Stomach (tissue), 9 donors: Measurements from ENCODE around the gene ACACB. TPM values are rescaled to one million over a fixed set of nuclear protein-coding genes. Genes with fewer than 3 reads are reported as not detected.

Experiments
- DNase-seq, 2 donors: peaks; one replicate each; pipeline versions ENCODE4 v3.0.0 to v3.0.0-alpha.2; 2013 to 2019
- H3K27ac ChIP-seq, 5 donors: fragments of 200-600 bp in 4 of 5; sonication (generic) in 4 of 5; one replicate each; pipeline ENCODE4 v1.5.1; 2013 to 2019; ENCODE audit warnings: mild to moderate bottlenecking in 1 of 5, moderate library complexity in 1 of 5
- H3K27me3 ChIP-seq, 3 donors: fragments of 200-600 bp; sonication (generic); one replicate each; pipeline ENCODE4 v1.5.1; 2017 to 2019; ENCODE audit warnings: mixed run types in 1 of 3
- H3K36me3 ChIP-seq, 4 donors: fragments of 200-600 bp; sonication (generic); 1 replicate in 3 of 4; 2 replicates in 1 of 4; pipeline ENCODE4 v1.5.1; 2016 to 2019
- H3K4me1 ChIP-seq, 4 donors: fragments of 200-600 bp; sonication (generic); one replicate each; pipeline ENCODE4 v1.5.1; 2016 to 2019
- H3K4me3 ChIP-seq, 4 donors: fragments of 200-600 bp; sonication (generic) in 3 of 4; one replicate each; pipeline ENCODE4 v1.5.1; 2016 to 2019; ENCODE audit warnings: mild to moderate bottlenecking in 1 of 4
- H3K9me3 ChIP-seq, 4 donors: fragments of 200-600 bp; sonication (generic); one replicate each; pipeline ENCODE4 v1.5.1; 2016 to 2019
- CTCF ChIP-seq, 7 experiments: fragments of 450-650 bp in 4 of 7; fragments of 200-600 bp in 3 of 7; sonication (generic) in 3 of 7; IDR thresholded peaks; one replicate each; pipeline ENCODE4 v1.5.1; 2016 to 2019; ENCODE audit warnings: antibody characterized with exemption in 7 of 7, control low read depth in 2 of 7, mild to moderate bottlenecking in 1 of 7
- EP300 ChIP-seq: sonication (generic); formaldehyde crosslinking; IDR thresholded peaks from one replicate; pipeline ENCODE4 v1.6.1; 2017; ENCODE audit warnings: antibody characterized with exemption
- POLR2A ChIP-seq, 4 donors: fragments of 450-650 bp; IDR thresholded peaks; one replicate each; pipeline ENCODE4 v1.6.1; 2016; ENCODE audit warnings: antibody characterized with exemption in 4 of 4, control low read depth in 2 of 4, mild to moderate bottlenecking in 1 of 4, moderate library complexity in 1 of 4
- POLR2AphosphoS5 ChIP-seq, 3 donors: sonication (generic); formaldehyde crosslinking; IDR thresholded peaks; one replicate each; pipeline ENCODE4 v1.6.1; 2016; ENCODE audit warnings: antibody characterized with exemption in 3 of 3
- WGBS, 5 donors: extraction: QIAGEN DNeasy Blood & Tissue Kit in 3 of 5; methylation state at CpG; one replicate each; pipeline versions ENCODE4 v1.1.5 to v1.1.7; 2013 to 2018; 5-methylcytosine and 5-hydroxymethylcytosine counted together
- intact Hi-C: fragments of 100-400 bp; cut with DNase I; formaldehyde crosslinking; loops from one replicate; pipeline ENCODE4 v1.15.1; 2023; ENCODE audit warnings: low total_unique reads
- polyA plus RNA-seq, 3 donors: library from polyadenylated mRNA; stranded (reverse); fragments of 200-250 nt; gene quantifications; one replicate each; pipeline ENCODE4 v1.2.3, GENCODE V29; 2013
- total RNA-seq, 5 donors: library from RNA; depleted of rRNA; stranded (reverse); fragments of >200 nt; gene quantifications; one replicate each; pipeline versions ENCODE4 v1.1.0 to v1.2.3, GENCODE V29; 2014 to 2016
- donor health status: healthy with polysubstance abuse.
- donor health status: Bipolar disorder and iron deficiency.
- donor health status: healthy.

Gene ACACB
- total and polyA plus RNA-seq, 8 donors, result 6.1 to 2,520 (median 50.2) TPM

- intact Hi-C loops, result no loop called here
- TF ChIP-seq POLR2A (IDR thresholded peaks at IDR 0.05), result no peak
- TF ChIP-seq EP300, result no peak
- TF ChIP-seq POLR2AphosphoS5 (IDR thresholded peaks at IDR 0.05), result no peak
- no peak for TF ChIP-seq CTCF (IDR thresholded peaks at IDR 0.05)
- Histone ChIP-seq H3K27ac (no peak overlapping the region), H3K4me3 (no peak overlapping the region), H3K9me3 (no peaks in the 10 kb centered on the region), H3K36me3 (peaks cover 81 to 100% (median 100%) of the 10 kb centered on the region in 4 donors), H3K27me3 (no peaks in the 10 kb centered on the region), H3K4me1 (no peaks in the 10 kb centered on the region)
- no peak for DNase-seq
- WGBS, 5 donors, result 92 to 96% (median 94%) methylated on average over 6 to 7 of the region's 7 CpGs
Observed at GRCh38 chr12:109232731-109233130, 116.3 kb downstream of the ACACB start.

GRCh38 chr12:109234012-109234411 is 117.6 kb downstream of the ACACB start:
- intact Hi-C loops, result no loop called here
- Histone ChIP-seq H3K9me3 (no peaks in the 10 kb centered on the region), H3K27ac (no peak overlapping the region), H3K36me3 (peaks cover 82 to 98% (median 96%) of the 10 kb centered on the region in 4 donors), H3K27me3 (no peaks in the 10 kb centered on the region), H3K4me3 (no peak overlapping the region), H3K4me1 (no peaks in the 10 kb centered on the region)
- DNase-seq, result no peak
- TF ChIP-seq EP300 (no peak), POLR2AphosphoS5 (IDR thresholded peaks at IDR 0.05) (no peak)
- WGBS, 5 donors, result 80 to 90% (median 88%) methylated on average over 10 to 15 of the region's 15 CpGs

GRCh38 chr12:109236257-109236656 is 119.9 kb downstream of the ACACB start:
- H3K36me3 ChIP-seq, result peaks cover 89 to 98% (median 95%) of the 10 kb centered on the region in 4 donors
- 85 to 90% (median 87%) methylated on average over 6 of the region's 6 CpGs for WGBS, 5 donors
- intact Hi-C loops, result no loop called here

GRCh38 chr12:109239179-109239578 is 122.8 kb downstream of the ACACB start:
- H3K27me3 ChIP-seq, result no peaks in the 10 kb centered on the region
- no peak for DNase-seq
- H3K27ac ChIP-seq, result no peak overlapping the region
- 86 to 92% (median 91%) methylated on average over 4 of the region's 4 CpGs for WGBS, 5 donors
- intact Hi-C loops, result no loop called here
- no peak overlapping the region for H3K4me3 ChIP-seq
- no peaks in the 10 kb centered on the region for H3K4me1 ChIP-seq
- no peaks in the 10 kb centered on the region for H3K9me3 ChIP-seq
- H3K36me3 ChIP-seq, result peaks cover 90 to 98% (median 95%) of the 10 kb centered on the region in 4 donors
- no peak for TF ChIP-seq EP300
- no peak for TF ChIP-seq POLR2A (IDR thresholded peaks at IDR 0.05)
- TF ChIP-seq POLR2AphosphoS5 (IDR thresholded peaks at IDR 0.05), result no peak
- no peak for TF ChIP-seq CTCF (IDR thresholded peaks at IDR 0.05)

More at GRCh38 chr12:109236257-109236656, 119.9 kb downstream of the ACACB start:
- no peaks in the 10 kb centered on the region for H3K9me3 ChIP-seq
- no peaks in the 10 kb centered on the region for H3K27me3 ChIP-seq
- no peak overlapping the region for H3K27ac ChIP-seq
- DNase-seq, result no peak
- no peaks in the 10 kb centered on the region for H3K4me1 ChIP-seq
- no peak for TF ChIP-seq POLR2A (IDR thresholded peaks at IDR 0.05)
- no peak for TF ChIP-seq EP300
- no peak for TF ChIP-seq CTCF (IDR thresholded peaks at IDR 0.05)
- no peak for TF ChIP-seq POLR2AphosphoS5 (IDR thresholded peaks at IDR 0.05)
- no peak overlapping the region for H3K4me3 ChIP-seq

GRCh38 chr12:109239691-109240090 is 123.3 kb downstream of the ACACB start:
- H3K4me3 ChIP-seq, result no peak overlapping the region
- no peak for DNase-seq
- WGBS, 5 donors, result 76 to 85% (median 80%) methylated on average over 11 of the region's 11 CpGs
- H3K27me3 ChIP-seq, result no peaks in the 10 kb centered on the region
- H3K27ac ChIP-seq, result no peak overlapping the region
- no peaks in the 10 kb centered on the region for H3K9me3 ChIP-seq
- intact Hi-C loops, result no loop called here
- H3K36me3 ChIP-seq, result peaks cover 90 to 98% (median 95%) of the 10 kb centered on the region in 4 donors
- TF ChIP-seq EP300, result no peak
- no peaks in the 10 kb centered on the region for H3K4me1 ChIP-seq
